Bronchial epithelial cell (primary cell): ENCODE data around the gene ZNF100. TPM values are rescaled to one million over a fixed set of nuclear protein-coding genes. Genes with fewer than 3 reads are reported as not detected.

Source experiments
- DNase-seq: peaks from one replicate; pipeline ENCODE4 v3.0.0-alpha.2; 2010; ENCODE audit warnings: low read depth
- FAIRE-seq: peaks from 2 replicates; lab custom pipeline; 2011; peaks lifted over from hg19 to GRCh38; lab: Jason Lieb, UNC
- H3K27me3 ChIP-seq: 2 replicates; pipeline ENCODE4 v1.5.1; 2011; ENCODE audit warnings: low read length; ENCODE audit not compliant: control insufficient read depth, insufficient read depth
- H3K36me3 ChIP-seq: 2 replicates; pipeline ENCODE4 v1.5.1; 2011; ENCODE audit warnings: low read length; ENCODE audit not compliant: control insufficient read depth, insufficient read depth
- H3K4me3 ChIP-seq: 2 replicates; pipeline ENCODE4 v1.5.1; 2011; ENCODE audit warnings: mild to moderate bottlenecking, low read depth, low read length, control low read depth
- total RNA-seq: library from RNA; depleted of rRNA; stranded (reverse); fragments of >200 nt; gene quantifications from 2 replicates; pipeline ENCODE4 v1.2.1, GENCODE V29; 2014
- TF ChIP-seq, protein P1 (sequence below): IDR thresholded peaks from 2 replicates; pipeline ENCODE4 v1.5.1; 2011; ENCODE audit warnings: mild to moderate bottlenecking, moderate library complexity, low read length, control low read depth, inconsistent platforms; ENCODE audit not compliant: insufficient read depth, severe bottlenecking

The ZNF100 gene
- total RNA-seq, 1 donor from 2014 or later: 3.7 TPM

- no peaks in the 10 kb centered on the region for H3K27me3 ChIP-seq
- DNase-seq (no peak), FAIRE-seq (no peak)
- no peak overlapping the region for H3K4me3 ChIP-seq
- H3K36me3 ChIP-seq: no peaks in the 10 kb centered on the region
- TF ChIP-seq, protein P1, sequence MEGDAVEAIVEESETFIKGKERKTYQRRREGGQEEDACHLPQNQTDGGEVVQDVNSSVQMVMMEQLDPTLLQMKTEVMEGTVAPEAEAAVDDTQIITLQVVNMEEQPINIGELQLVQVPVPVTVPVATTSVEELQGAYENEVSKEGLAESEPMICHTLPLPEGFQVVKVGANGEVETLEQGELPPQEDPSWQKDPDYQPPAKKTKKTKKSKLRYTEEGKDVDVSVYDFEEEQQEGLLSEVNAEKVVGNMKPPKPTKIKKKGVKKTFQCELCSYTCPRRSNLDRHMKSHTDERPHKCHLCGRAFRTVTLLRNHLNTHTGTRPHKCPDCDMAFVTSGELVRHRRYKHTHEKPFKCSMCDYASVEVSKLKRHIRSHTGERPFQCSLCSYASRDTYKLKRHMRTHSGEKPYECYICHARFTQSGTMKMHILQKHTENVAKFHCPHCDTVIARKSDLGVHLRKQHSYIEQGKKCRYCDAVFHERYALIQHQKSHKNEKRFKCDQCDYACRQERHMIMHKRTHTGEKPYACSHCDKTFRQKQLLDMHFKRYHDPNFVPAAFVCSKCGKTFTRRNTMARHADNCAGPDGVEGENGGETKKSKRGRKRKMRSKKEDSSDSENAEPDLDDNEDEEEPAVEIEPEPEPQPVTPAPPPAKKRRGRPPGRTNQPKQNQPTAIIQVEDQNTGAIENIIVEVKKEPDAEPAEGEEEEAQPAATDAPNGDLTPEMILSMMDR: no peak
These were observed 62.0 kb downstream of the ZNF100 start for GRCh38 chr19:21705393-21705792.

DNA sequence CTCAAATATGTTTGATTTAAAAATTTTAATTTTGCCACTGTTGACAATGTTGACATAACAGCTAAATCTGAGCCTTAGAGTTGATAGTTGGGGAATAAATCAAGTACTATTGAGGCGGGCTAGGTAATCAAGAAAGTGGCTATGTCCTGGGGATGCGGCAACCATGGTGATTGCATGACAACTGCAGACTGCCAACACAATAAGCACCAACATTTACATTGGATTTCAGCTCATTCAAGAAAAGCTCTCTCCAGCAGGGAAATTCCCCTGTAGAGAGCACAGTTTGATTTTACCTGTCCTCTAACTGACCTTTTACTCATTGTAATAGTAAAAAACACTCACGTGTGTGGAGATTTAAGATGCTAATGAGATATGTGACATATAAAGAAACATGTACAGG is 63.1 kb downstream of the ZNF100 start:
- TF ChIP-seq, protein P1: no peak
- Histone ChIP-seq H3K4me3 (no peak overlapping the region), H3K36me3 (no peaks in the 10 kb centered on the region), H3K27me3 (no peaks in the 10 kb centered on the region)
- DNase-seq: no peak
- FAIRE-seq: no peak

DNA sequence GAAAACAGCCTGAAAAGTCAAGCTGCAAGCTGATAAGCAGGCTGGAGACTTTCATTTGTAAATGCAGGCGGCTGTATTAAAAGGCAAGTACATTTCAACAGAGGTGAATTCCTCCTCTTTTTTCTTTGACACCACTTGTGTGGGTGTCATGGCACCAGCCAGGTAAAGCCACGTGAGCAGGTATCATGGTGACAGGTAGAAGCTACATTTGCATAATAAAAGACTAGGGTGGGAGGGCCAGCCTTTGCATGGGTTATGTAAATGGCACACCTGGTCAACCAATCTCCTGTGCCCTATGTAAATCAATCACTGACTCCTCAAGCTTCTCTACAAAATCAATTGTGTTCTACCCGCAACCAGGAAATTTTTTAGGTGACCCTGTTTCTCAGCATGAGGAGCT is 68.2 kb downstream of the ZNF100 start:
- TF ChIP-seq, protein P1: no peak
- FAIRE-seq: no peak
- Histone ChIP-seq H3K27me3 (no peaks in the 10 kb centered on the region), H3K36me3 (no peaks in the 10 kb centered on the region), H3K4me3 (no peak overlapping the region)
- DNase-seq: no peak

GRCh38 chr19:21698215-21698614 is 69.2 kb downstream of the ZNF100 start:
- no peak overlapping the region for H3K4me3 ChIP-seq
- DNase-seq (peak; percentile 12), FAIRE-seq (no peak)
- TF ChIP-seq, protein P1: no peak
- no peaks in the 10 kb centered on the region for H3K36me3 ChIP-seq
- H3K27me3 ChIP-seq: no peaks in the 10 kb centered on the region

DNA sequence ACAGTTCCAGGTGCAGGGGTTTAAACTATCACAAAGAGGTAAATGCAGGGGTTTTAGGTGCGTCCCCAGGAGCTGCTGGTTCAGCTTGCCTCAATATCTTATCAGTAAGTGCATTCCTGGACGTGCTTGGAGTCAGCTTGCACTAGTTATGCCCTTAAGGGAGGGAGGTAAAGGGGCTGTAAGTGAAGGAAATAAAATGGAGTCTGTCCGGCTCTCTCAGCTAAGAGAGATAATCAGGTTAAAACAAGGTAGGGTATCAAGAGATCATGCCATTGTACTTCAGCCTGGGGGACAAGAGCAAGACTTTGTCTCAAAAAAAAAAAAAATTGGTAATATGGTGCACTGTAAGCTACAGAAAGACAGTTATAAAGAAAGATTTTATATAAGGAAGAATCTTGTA is 69.7 kb downstream of the ZNF100 start:
- Histone ChIP-seq H3K4me3 (no peak overlapping the region), H3K27me3 (no peaks in the 10 kb centered on the region), H3K36me3 (no peaks in the 10 kb centered on the region)
- TF ChIP-seq, protein P1: no peak
- FAIRE-seq (no peak), DNase-seq (no peak)

DNA sequence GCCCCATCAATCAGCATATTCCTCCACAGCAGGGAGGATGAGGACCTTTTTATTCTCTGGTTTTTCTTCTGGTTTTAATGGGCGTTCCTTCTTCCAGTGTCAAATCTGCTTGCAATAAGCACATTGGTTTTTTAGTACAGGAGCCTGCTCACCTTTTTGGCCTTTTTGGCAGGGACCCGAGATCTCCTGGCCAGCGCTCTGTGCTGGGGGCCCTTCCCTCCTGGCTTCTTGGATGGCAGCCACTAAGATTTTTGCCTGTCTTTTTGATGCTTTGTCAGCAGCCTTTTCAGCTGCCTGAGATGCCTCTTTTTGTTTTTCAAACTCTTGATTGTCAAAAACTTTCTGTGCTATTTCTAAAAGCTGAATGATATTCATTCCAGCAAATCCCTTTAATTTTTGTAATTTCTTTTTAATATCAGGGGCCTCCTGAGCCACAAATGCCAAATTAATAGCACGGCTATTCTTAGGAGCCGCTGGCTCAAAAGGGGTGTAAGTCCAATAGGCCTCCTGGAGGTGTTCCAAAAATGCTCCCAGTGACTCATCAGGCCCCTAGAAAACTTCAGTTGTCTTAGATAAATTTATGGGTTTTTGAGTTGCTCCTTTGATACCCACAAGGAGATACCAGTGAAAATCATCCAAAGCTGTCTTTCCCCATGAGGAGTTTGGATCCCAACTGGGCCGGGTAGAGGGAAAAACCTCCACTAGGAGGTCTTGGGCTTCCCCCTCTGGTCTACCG is 73.0 kb downstream of the ZNF100 start:
- FAIRE-seq (no peak), DNase-seq (no peak)
- H3K27me3 ChIP-seq: no peaks in the 10 kb centered on the region
- no peak overlapping the region for H3K4me3 ChIP-seq
- TF ChIP-seq, protein P1: no peak
- no peaks in the 10 kb centered on the region for H3K36me3 ChIP-seq
